Upper lobe of left lung (tissue), 6 donors: ENCODE results near the gene KIAA0825. TPM values are rescaled to one million over a fixed set of nuclear protein-coding genes. Genes with fewer than 3 reads are reported as not detected.
A peak's percentile ranks its signal among the peaks of the same experiment; 100 is the strongest.

Experiments used
- ATAC-seq, 2 donors: fragments of 200-7000 bp; cut with Tn5 transposase; one replicate each; pipeline ENCODE4 v1.9.1; 2022; ENCODE audit warnings: mild to moderate bottlenecking in 2 of 2, moderate library complexity in 2 of 2; ENCODE audit not compliant: low FRiP score in 2 of 2
- DNase-seq, 2 donors: peaks; one replicate each; pipeline ENCODE4 v3.0.0-alpha.2; 2019 to 2020
- H3K27ac ChIP-seq, 4 donors: fragments of 200-600 bp; sonication (generic); one replicate each; pipeline ENCODE4 v1.5.1; 2016 to 2019
- H3K27me3 ChIP-seq, 4 donors: fragments of 200-600 bp; sonication (generic); one replicate each; pipeline ENCODE4 v1.5.1; 2017 to 2019
- H3K36me3 ChIP-seq, 4 donors: fragments of 200-600 bp; sonication (generic); one replicate each; pipeline ENCODE4 v1.5.1; 2016 to 2019
- H3K4me1 ChIP-seq, 4 donors: fragments of 200-600 bp; sonication (generic); one replicate each; pipeline ENCODE4 v1.5.1; 2018 to 2019
- H3K4me3 ChIP-seq, 4 donors: fragments of 200-600 bp; sonication (generic); one replicate each; pipeline ENCODE4 v1.5.1; 2017 to 2019; ENCODE audit warnings: mild to moderate bottlenecking in 2 of 4, moderate library complexity in 1 of 4
- H3K9me3 ChIP-seq, 4 donors: fragments of 200-600 bp; sonication (generic); one replicate each; pipeline ENCODE4 v1.5.1; 2018 to 2019
- EP300 ChIP-seq, 4 donors: sonication (generic); formaldehyde crosslinking; IDR thresholded peaks; one replicate each; pipeline ENCODE4 v1.5.1; 2017; ENCODE audit warnings: antibody characterized with exemption in 4 of 4, control low read depth in 2 of 4
- POLR2A ChIP-seq, 4 donors: fragments of 450-650 bp; IDR thresholded peaks; one replicate each; pipeline ENCODE4 v1.5.1; 2016 to 2017; ENCODE audit warnings: antibody characterized with exemption in 4 of 4, mild to moderate bottlenecking in 2 of 4
- POLR2AphosphoS5 ChIP-seq, 2 donors: sonication (generic); formaldehyde crosslinking; IDR thresholded peaks; one replicate each; pipeline ENCODE4 v1.5.1; 2017; ENCODE audit warnings: antibody characterized with exemption in 2 of 2
- WGBS, 2 donors: methylation state at CpG; one replicate each; pipeline ENCODE4 v1.1.5; 2017 to 2018; 5-methylcytosine and 5-hydroxymethylcytosine counted together
- total RNA-seq, 6 donors: library from RNA; depleted of rRNA in 4 of 6; stranded (reverse); fragments of >200 nt in 4 of 6; gene quantifications; one replicate each; pipeline versions ENCODE4 v1.1.0 to v1.2.1, GENCODE V29; 2016 to 2021
- TF ChIP-seq, protein P1 (sequence below), 6 experiments: fragments of 450-650 bp in 4 of 6; fragments of 200-600 bp in 2 of 6; sonication (generic) in 2 of 6; IDR thresholded peaks; one replicate each; pipeline ENCODE4 v1.5.1; 2016 to 2019; ENCODE audit warnings: antibody characterized with exemption in 6 of 6
- donor health status: DM: no; HTN: no; CAD: no; lungs with moderate emphysema.
- donor health status: DM: no; HTN: yes; CAD: no; lungs with severe emphysema.

The KIAA0825 gene
- total RNA-seq, 6 donors from 2014 or later: 3.8 to 19.1 (median 6.6) TPM

- no peak for ATAC-seq
- no peaks in the 10 kb centered on the region for H3K27me3 ChIP-seq
- DNase-seq: no peak
- WGBS, 2 donors: 83 to 84% methylated on average over 5 of the region's 5 CpGs
- no peaks in the 10 kb centered on the region for H3K4me1 ChIP-seq
- no peaks in the 10 kb centered on the region for H3K36me3 ChIP-seq
- no peak overlapping the region for H3K4me3 ChIP-seq
- TF ChIP-seq EP300 (IDR thresholded peaks at IDR 0.05) (no peak), POLR2A (IDR thresholded peaks at IDR 0.05) (no peak), POLR2AphosphoS5 (IDR thresholded peaks at IDR 0.05) (no peak)
- TF ChIP-seq, protein P1, sequence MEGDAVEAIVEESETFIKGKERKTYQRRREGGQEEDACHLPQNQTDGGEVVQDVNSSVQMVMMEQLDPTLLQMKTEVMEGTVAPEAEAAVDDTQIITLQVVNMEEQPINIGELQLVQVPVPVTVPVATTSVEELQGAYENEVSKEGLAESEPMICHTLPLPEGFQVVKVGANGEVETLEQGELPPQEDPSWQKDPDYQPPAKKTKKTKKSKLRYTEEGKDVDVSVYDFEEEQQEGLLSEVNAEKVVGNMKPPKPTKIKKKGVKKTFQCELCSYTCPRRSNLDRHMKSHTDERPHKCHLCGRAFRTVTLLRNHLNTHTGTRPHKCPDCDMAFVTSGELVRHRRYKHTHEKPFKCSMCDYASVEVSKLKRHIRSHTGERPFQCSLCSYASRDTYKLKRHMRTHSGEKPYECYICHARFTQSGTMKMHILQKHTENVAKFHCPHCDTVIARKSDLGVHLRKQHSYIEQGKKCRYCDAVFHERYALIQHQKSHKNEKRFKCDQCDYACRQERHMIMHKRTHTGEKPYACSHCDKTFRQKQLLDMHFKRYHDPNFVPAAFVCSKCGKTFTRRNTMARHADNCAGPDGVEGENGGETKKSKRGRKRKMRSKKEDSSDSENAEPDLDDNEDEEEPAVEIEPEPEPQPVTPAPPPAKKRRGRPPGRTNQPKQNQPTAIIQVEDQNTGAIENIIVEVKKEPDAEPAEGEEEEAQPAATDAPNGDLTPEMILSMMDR (IDR thresholded peaks at IDR 0.05): no peak
- H3K9me3 ChIP-seq: no peaks in the 10 kb centered on the region
- no peak overlapping the region for H3K27ac ChIP-seq
Measured at GRCh38 chr5:94250985-94251384, 367.4 kb downstream of the KIAA0825 start.

DNA sequence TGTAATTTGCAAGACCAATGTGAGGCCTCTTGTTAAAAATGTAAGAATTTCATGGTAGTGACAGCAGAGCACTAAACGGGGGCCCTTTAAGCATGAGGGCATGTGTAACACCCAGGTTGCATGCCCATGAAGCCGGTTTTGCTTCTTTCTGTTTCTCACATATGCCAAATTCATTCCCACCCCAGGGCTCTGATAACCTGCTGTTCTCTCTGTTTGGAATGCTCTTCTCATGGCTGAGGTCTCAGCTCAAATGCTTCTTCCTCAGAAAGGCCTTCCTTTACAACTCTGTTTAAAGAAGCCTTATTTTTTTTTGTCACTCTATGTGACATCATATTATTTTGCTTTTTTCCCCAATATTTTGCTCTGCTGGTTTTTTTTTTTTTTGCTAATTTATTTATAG, 369.0 kb downstream of the KIAA0825 start:
- Histone ChIP-seq H3K36me3 (no peaks in the 10 kb centered on the region), H3K4me1 (no peaks in the 10 kb centered on the region), H3K9me3 (no peaks in the 10 kb centered on the region), H3K27me3 (no peaks in the 10 kb centered on the region), H3K27ac (no peak overlapping the region), H3K4me3 (no peak overlapping the region)
- ATAC-seq: no peak
- WGBS, 2 donors: 66 to 74% methylated on average over 2 of the region's 2 CpGs
- DNase-seq: no peak
- no peak for TF ChIP-seq POLR2A (IDR thresholded peaks at IDR 0.05)
- TF ChIP-seq, protein P1 (IDR thresholded peaks at IDR 0.05): no peak
- no peak for TF ChIP-seq EP300 (IDR thresholded peaks at IDR 0.05)
- TF ChIP-seq POLR2AphosphoS5 (IDR thresholded peaks at IDR 0.05): no peak

DNA sequence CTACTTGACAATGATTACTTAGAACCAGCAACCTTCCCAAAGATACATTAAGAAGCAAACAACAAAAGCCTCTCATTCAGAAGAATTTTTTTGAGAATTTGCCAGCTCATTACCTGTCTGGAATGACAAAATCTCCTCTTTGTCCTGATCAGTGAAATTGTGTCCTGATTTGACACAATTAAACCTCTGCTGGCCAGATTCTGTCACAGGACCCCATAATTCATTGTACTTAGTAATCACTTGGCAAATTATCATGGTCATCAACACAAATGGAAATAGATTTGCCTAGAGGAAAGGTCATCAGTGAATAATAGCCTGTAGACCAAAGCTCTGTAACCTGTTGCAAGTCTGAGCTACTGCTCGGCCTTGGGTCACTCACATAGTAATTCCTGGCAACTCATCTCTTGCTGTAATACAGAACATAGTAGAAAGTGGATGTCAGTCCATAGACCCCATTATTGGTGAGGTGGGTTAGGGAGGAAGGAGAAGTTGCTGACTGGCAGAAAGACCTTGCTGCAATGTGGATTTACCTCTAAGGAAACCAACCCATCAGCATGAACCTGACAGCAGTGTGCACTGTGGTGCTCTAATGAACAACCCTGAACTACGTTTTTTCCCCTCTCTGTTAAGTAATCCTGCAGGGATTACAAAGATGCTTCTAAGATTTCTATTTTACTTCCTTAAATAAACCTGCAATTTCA, 370.1 kb downstream of the KIAA0825 start:
- 68 to 83% methylated on average over 2 of the region's 2 CpGs for WGBS, 2 donors
- TF ChIP-seq, protein P1 (IDR thresholded peaks at IDR 0.05): no peak
- TF ChIP-seq POLR2AphosphoS5 (IDR thresholded peaks at IDR 0.05) (no peak), POLR2A (IDR thresholded peaks at IDR 0.05) (no peak), EP300 (IDR thresholded peaks at IDR 0.05) (no peak)
- Histone ChIP-seq H3K4me3 (no peak overlapping the region), H3K27me3 (no peaks in the 10 kb centered on the region), H3K9me3 (no peaks in the 10 kb centered on the region), H3K4me1 (no peaks in the 10 kb centered on the region), H3K36me3 (no peaks in the 10 kb centered on the region), H3K27ac (no peak overlapping the region)
- no peak for DNase-seq
- no peak for ATAC-seq

DNA sequence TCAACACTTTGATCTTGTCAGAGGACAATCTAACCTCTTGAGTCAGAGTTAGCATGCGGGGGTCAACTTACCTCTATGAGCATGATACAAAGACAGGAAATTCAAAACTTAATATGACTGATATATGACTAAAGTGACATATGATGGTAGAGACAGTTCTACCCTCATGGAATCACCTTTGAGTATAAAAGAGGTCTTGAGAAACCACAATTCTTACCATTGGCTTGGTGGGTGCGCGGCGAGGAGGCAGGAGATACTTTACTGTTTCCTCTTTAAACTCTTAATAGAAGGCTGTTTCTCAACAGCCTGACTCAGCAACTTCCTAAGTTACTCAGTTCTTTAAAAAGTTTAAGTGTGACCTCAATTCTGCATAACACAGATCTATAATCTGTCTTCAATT, 372.8 kb downstream of the KIAA0825 start:
- Histone ChIP-seq H3K27ac (no peak overlapping the region), H3K9me3 (no peaks in the 10 kb centered on the region), H3K36me3 (no peaks in the 10 kb centered on the region), H3K4me1 (no peaks in the 10 kb centered on the region), H3K27me3 (no peaks in the 10 kb centered on the region), H3K4me3 (no peak overlapping the region)
- ATAC-seq: no peak
- peak in 1 of 2 donors; percentile 26 for DNase-seq
- TF ChIP-seq POLR2A (IDR thresholded peaks at IDR 0.05): no peak
- TF ChIP-seq EP300 (IDR thresholded peaks at IDR 0.05): no peak
- TF ChIP-seq, protein P1 (IDR thresholded peaks at IDR 0.05): no peak
- WGBS, 2 donors: 73 to 86% methylated on average over 4 of the region's 4 CpGs

- no peak overlapping the region for H3K27ac ChIP-seq
- no peaks in the 10 kb centered on the region for H3K9me3 ChIP-seq
- no peak overlapping the region for H3K4me3 ChIP-seq
- 40 to 73% methylated on average over 1 of the region's 1 CpG for WGBS, 2 donors
- ATAC-seq: no peak
- DNase-seq: no peak
- TF ChIP-seq POLR2AphosphoS5 (IDR thresholded peaks at IDR 0.05) (no peak), POLR2A (IDR thresholded peaks at IDR 0.05) (no peak), EP300 (IDR thresholded peaks at IDR 0.05) (no peak)
- TF ChIP-seq, protein P1 (IDR thresholded peaks at IDR 0.05): no peak
- peaks cover 0 to under 1% (median 0%) of the 10 kb centered on the region in 4 donors for H3K4me1 ChIP-seq
- no peaks in the 10 kb centered on the region for H3K27me3 ChIP-seq
- no peaks in the 10 kb centered on the region for H3K36me3 ChIP-seq
Measured at GRCh38 chr5:94244921-94245320, 373.5 kb downstream of the KIAA0825 start.
